BE2C (cell line): ENCODE measurements around the gene STK4.

Source experiments
- DNase-seq: peaks from one replicate; pipeline ENCODE4 v3.0.0-alpha.2; 2020
- H3K27me3 ChIP-seq: fragments of 250-450 bp; sonication (Bioruptor Pico); 2 replicates; pipeline ENCODE4 v1.5.1; 2020; ENCODE audit warnings: mild to moderate bottlenecking
- H3K36me3 ChIP-seq: fragments of 250-450 bp; sonication (Bioruptor Pico); 2 replicates; pipeline ENCODE4 v1.5.1; 2020; ENCODE audit warnings: mild to moderate bottlenecking
- H3K4me1 ChIP-seq: fragments of 250-450 bp; sonication (Bioruptor Pico); 2 replicates; pipeline ENCODE4 v1.5.1; 2020
- H3K4me3 ChIP-seq: 2 replicates; pipeline ENCODE4 v1.5.1; 2011; ENCODE audit warnings: low read depth, low read length
- H3K9me3 ChIP-seq: fragments of 250-450 bp; sonication (Bioruptor Pico); 2 replicates; pipeline ENCODE4 v1.5.1; 2020
- TF ChIP-seq, protein P1 (sequence below): IDR thresholded peaks from 2 replicates; pipeline ENCODE4 v1.5.1; 2012; ENCODE audit warnings: mild to moderate bottlenecking, low read depth, low read length

STK4 gene

GRCh38 chr20:44948107-44948506, 18.2 kb upstream of the STK4 start:
- Histone ChIP-seq H3K4me1 (no peaks in the 10 kb centered on the region), H3K27me3 (no peaks in the 10 kb centered on the region), H3K4me3 (no peak overlapping the region), H3K9me3 (no peaks in the 10 kb centered on the region), H3K36me3 (peaks cover 90% of the 10 kb centered on the region)
- no peak for DNase-seq
- TF ChIP-seq, protein P1, sequence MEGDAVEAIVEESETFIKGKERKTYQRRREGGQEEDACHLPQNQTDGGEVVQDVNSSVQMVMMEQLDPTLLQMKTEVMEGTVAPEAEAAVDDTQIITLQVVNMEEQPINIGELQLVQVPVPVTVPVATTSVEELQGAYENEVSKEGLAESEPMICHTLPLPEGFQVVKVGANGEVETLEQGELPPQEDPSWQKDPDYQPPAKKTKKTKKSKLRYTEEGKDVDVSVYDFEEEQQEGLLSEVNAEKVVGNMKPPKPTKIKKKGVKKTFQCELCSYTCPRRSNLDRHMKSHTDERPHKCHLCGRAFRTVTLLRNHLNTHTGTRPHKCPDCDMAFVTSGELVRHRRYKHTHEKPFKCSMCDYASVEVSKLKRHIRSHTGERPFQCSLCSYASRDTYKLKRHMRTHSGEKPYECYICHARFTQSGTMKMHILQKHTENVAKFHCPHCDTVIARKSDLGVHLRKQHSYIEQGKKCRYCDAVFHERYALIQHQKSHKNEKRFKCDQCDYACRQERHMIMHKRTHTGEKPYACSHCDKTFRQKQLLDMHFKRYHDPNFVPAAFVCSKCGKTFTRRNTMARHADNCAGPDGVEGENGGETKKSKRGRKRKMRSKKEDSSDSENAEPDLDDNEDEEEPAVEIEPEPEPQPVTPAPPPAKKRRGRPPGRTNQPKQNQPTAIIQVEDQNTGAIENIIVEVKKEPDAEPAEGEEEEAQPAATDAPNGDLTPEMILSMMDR, result no peak

- DNase-seq, result no peak
- Histone ChIP-seq H3K27me3 (no peaks in the 10 kb centered on the region), H3K4me1 (no peaks in the 10 kb centered on the region), H3K36me3 (peaks cover 87% of the 10 kb centered on the region), H3K4me3 (no peak overlapping the region), H3K9me3 (no peaks in the 10 kb centered on the region)
- TF ChIP-seq, protein P1, result no peak
Observed at GRCh38 chr20:44948513-44948912, 17.8 kb upstream of the STK4 start.

- no peaks in the 10 kb centered on the region for H3K4me1 ChIP-seq
- peaks cover 92% of the 10 kb centered on the region for H3K36me3 ChIP-seq
- H3K4me3 ChIP-seq, result no peak overlapping the region
- H3K9me3 ChIP-seq, result no peaks in the 10 kb centered on the region
- no peak for DNase-seq
- no peaks in the 10 kb centered on the region for H3K27me3 ChIP-seq
- TF ChIP-seq, protein P1, result no peak
Observed at GRCh38 chr20:44950368-44950767, 15.9 kb upstream of the STK4 start.

DNA sequence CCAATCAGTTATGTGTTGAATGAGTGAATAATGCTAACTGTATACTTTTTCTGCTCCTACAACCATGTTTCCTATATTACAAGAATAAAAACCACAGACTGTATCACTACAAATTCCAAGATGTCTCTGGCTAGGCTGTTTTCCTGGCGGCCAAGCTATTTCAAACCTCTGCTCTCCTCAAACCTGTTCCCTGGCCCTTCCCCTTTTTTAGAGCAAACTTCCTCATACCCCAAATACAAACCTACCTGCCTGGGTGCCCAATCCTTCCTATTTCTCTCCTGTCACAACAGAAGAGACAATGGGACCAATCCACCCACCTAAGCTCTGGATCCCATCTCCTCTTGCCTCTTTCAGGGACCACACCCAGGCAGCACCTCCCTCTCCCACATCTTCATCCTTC, 13.6 kb upstream of the STK4 start:
- H3K4me1 ChIP-seq, result no peaks in the 10 kb centered on the region
- no peaks in the 10 kb centered on the region for H3K27me3 ChIP-seq
- H3K4me3 ChIP-seq, result no peak overlapping the region
- TF ChIP-seq, protein P1, result no peak
- H3K9me3 ChIP-seq, result no peaks in the 10 kb centered on the region
- H3K36me3 ChIP-seq, result peaks cover 81% of the 10 kb centered on the region
- DNase-seq, result no peak

GRCh38 chr20:44954211-44954610, 12.1 kb upstream of the STK4 start:
- Histone ChIP-seq H3K27me3 (no peaks in the 10 kb centered on the region), H3K4me1 (no peaks in the 10 kb centered on the region), H3K36me3 (peaks cover 71% of the 10 kb centered on the region), H3K9me3 (no peaks in the 10 kb centered on the region), H3K4me3 (no peak overlapping the region)
- no peak for DNase-seq
- TF ChIP-seq, protein P1, result no peak

DNA sequence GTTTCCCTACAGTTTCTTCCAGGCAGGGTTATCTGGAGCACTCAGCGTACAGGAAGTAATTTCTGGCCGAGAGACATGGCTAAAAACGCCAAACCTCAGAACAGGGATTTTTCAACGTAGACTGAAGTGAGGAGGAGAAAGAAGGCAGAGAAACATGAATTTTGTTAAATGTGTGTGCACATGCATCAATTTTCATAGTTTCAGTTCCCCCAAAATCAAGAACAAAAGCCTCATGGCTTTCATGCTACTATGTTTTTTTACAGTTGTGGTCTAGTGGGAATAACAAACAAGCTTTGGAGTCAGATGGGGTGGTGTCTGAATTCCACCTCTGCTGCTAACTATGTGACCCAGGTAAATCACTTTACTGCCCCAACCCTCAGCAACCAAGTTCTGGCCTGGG, 11.0 kb upstream of the STK4 start:
- Histone ChIP-seq H3K27me3 (no peaks in the 10 kb centered on the region), H3K4me3 (no peak overlapping the region), H3K9me3 (no peaks in the 10 kb centered on the region), H3K4me1 (no peaks in the 10 kb centered on the region), H3K36me3 (peaks cover 60% of the 10 kb centered on the region)
- DNase-seq, result no peak
- TF ChIP-seq, protein P1, result no peak
